HG02973 (cell line): ENCODE results near the gene ZBTB3.
"Not testable (repeated sequence)": the region's sequence is repeated elsewhere in the genome, so short reads cannot be mapped to it uniquely, and the experiment has no call there.

Source experiments
- ATAC-seq: cut with Tn5 transposase; IDR thresholded peaks from one replicate; pipeline ENCODE4 v1.9.1; 2021; ENCODE audit warnings: moderate library complexity; ENCODE audit not compliant: unreplicated experiment

The ZBTB3 gene

GRCh38 chr11:62757846-62758788, 4.2 kb upstream of the ZBTB3 start:
- ATAC-seq, result no peak

- ATAC-seq, result no peak
Measured at GRCh38 chr11:62755086-62755615, 1.2 kb upstream of the ZBTB3 start.

DNA sequence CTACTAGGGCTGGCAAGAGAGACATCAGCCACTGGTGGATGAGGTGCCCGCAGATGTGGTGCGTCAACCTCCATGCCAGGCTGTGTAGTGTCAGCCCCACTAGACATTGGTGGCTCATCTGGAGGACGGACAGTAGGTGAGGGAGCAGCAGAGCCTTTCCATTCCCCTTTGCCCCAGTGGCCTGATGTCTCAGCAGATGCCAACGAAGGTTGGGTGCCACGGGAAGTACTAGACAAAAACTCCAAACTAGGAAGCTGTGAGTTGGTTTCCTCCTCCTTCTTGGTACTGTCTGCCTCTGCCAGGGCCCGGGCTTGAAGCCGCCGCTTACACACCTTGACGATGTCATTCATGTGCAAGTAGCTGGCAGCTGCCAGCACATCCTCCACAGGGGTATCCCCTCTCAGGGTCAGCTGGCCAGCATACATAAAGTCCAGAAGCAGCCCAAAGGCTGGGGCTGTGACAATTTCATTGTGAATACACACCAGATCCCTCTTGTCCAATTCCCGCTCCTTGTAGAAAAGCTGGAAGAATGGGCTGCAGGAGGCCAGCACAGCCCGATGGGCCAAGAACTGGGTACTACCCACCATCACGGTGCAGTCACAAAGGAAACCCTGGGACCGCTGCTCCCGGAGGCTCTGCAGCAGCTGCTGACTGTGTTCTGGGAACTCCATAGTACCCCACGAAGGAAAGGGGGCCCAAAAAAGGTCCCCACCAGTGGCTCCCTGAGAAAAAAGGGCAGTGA, 795 bp downstream of the ZBTB3 start:
- ATAC-seq, result no peak

- ATAC-seq, result no peak
Measured at GRCh38 chr11:62752177-62752785, 1.7 kb downstream of the ZBTB3 start.

- ATAC-seq, result not testable (repeated sequence)
Measured at GRCh38 chr11:62749931-62750330, 4.0 kb downstream of the ZBTB3 start.

- no peak for ATAC-seq
Measured at GRCh38 chr11:62747475-62748160, 6.3 kb downstream of the ZBTB3 start.

GRCh38 chr11:62737196-62737595, 16.8 kb downstream of the ZBTB3 start:
- ATAC-seq, result no peak

- no peak for ATAC-seq
Measured at GRCh38 chr11:62732830-62733229, 21.1 kb downstream of the ZBTB3 start.

DNA sequence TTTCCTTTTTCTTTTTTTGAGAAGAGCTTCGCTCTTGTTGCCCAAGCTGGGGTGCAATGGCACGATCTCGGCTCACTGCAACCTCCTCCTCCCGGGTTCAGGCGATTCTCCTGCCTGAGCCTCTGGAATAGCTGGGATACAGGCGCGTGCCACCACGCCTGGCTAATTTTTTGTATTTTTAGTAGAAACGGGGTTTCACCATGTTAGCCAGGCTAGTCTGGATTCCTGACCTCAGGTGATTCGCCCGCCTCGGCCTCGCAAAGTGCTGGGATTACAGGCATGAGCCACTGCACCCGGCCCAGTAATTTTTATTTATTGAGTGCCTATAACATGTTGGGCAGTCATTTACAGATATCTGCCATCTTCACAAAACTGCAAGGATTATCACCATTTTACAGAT, 23.9 kb downstream of the ZBTB3 start:
- ATAC-seq, result not testable (repeated sequence)

GRCh38 chr11:62728171-62728988, 25.6 kb downstream of the ZBTB3 start, which contains the start of gene TTC9C:
TSS of gene TTC9C (plus strand) at chr11:62728486. CDS start at chr11:62728849, 363 bp downstream.
- ATAC-seq, result no peak

DNA sequence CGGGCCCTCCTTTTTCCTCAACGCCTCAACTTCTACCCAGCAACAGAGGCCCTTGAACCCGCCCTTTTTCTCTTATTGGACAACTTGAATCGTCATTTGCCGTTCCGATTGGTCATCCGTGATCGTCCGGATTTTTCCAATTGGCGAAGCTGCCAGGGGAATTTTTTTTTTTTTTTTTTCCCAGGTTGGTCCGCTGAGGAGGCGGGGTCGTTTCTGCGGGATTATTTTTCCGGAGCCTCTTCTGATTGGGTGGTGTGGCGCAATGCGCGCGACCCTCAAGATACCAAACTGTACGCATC, 26.1 kb downstream of the ZBTB3 start:
- peak; percentile 43 for ATAC-seq

DNA sequence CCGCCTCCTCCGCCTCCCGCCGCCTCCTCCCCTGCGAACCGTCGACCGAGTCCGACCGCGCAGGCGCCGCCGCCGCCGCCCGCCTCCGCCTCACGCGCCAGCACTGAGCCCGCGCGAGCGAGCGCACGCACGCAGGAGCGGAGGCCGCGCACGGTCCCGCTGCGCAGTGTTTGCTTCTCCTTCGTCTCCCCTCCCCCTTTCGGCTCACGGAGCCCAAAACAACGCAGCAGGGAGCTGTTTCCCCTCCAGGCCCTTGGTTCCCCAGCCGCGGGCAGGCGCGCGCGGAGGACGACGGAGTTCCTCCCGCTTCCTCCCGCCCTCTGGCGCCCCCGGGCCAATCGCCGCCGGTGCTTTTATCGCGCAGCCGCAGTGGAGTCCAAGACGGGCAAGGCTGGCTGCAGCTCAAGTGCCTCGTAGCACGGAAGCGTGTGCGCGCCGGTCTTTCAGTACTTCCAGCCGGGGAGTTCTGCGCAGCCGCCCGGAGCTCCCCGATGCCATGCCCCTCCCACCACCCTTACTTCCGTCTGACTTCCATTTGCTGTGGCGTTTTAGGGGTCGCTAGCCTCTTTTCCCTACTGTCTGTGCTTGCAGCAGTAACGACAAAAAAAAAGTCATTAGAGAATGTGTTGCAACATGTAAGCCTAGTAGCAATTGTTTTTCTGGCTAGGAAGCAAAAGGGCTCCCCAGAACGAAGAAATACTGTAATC, 26.6 kb downstream of the ZBTB3 start, which contains the start of gene HNRNPUL2:
Gene HNRNPUL2 (minus strand): TSS at position 293 of the 707 bp plus-strand sequence. CDS start 301 bp downstream, outside the sequence.
- peak; percentile 58 for ATAC-seq

- no peak for ATAC-seq
Measured at GRCh38 chr11:62726915-62727164, 27.1 kb downstream of the ZBTB3 start.

GRCh38 chr11:62726156-62726914, 27.6 kb downstream of the ZBTB3 start:
- peak; percentile 8 for ATAC-seq

- ATAC-seq, result no peak
Measured at GRCh38 chr11:62725646-62726045, 28.3 kb downstream of the ZBTB3 start.

GRCh38 chr11:62724171-62724570, 29.8 kb downstream of the ZBTB3 start:
- no peak for ATAC-seq

- ATAC-seq, result no peak
Measured at GRCh38 chr11:62721994-62722393, 32.0 kb downstream of the ZBTB3 start.

DNA sequence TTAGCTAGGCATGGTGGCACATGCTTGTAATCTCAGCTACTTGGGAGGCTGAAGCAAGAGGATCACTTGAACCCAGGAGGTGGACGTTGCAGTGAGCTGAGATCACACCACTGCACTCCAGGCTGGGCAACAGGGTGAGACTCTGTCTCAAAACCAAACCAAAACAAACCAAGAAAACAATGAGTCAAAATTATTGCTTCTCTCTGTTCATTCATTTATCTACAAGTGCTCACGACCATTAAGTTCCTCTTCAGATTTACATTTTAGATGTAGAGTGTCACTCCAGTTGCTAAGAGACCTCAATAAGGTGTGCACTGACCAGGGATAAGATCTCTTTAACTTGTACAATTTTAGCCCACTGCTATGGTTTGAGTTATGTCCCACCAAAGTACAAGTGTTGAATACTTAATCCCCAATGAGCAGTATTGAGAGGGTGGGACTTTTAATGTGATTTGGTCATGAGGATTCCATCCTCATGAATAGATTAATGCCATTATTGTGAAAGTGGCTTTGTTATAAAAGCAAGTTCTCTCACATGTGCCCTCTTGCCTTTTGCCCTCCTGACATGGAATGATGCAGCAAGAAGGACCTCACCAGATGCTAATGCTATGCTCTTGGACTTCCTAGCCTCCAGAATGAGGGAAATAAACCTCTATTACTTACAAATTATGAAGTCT, 34.5 kb downstream of the ZBTB3 start:
- no peak for ATAC-seq
